HG03196 (cell line): Measurements from ENCODE around the gene OSER1.
"Not testable (repeated sequence)": the region's sequence is repeated elsewhere in the genome, so short reads cannot be mapped to it uniquely, and the experiment has no call there.

ENCODE experiments used
- ATAC-seq: cut with Tn5 transposase; IDR thresholded peaks from one replicate; pipeline ENCODE4 v1.9.1; 2021; ENCODE audit not compliant: unreplicated experiment

OSER1 gene

GRCh38 chr20:44204156-44204831, 6.3 kb downstream of the OSER1 start:
- ATAC-seq: no peak

GRCh38 chr20:44203161-44203560, 7.4 kb downstream of the OSER1 start:
- no peak for ATAC-seq

GRCh38 chr20:44200983-44201382, 9.6 kb downstream of the OSER1 start:
- no peak for ATAC-seq

GRCh38 chr20:44200371-44200770, 10.2 kb downstream of the OSER1 start:
- ATAC-seq: no peak

GRCh38 chr20:44199877-44200276, 10.7 kb downstream of the OSER1 start:
- ATAC-seq: no peak

GRCh38 chr20:44198872-44199271, 11.7 kb downstream of the OSER1 start:
- ATAC-seq: no peak

GRCh38 chr20:44196271-44196670, 14.3 kb downstream of the OSER1 start:
- no peak for ATAC-seq

- no peak for ATAC-seq
These were observed 15.0 kb downstream of the OSER1 start for GRCh38 chr20:44195605-44196004.

GRCh38 chr20:44193801-44194200, 16.8 kb downstream of the OSER1 start:
- no peak for ATAC-seq

GRCh38 chr20:44191640-44192039, 18.9 kb downstream of the OSER1 start:
- not testable (repeated sequence) for ATAC-seq

- ATAC-seq: not testable (repeated sequence)
These were observed 20.2 kb downstream of the OSER1 start for GRCh38 chr20:44190197-44190852.

- no peak for ATAC-seq
These were observed 21.8 kb downstream of the OSER1 start for GRCh38 chr20:44188752-44189151.

- no peak for ATAC-seq
These were observed 22.5 kb downstream of the OSER1 start for GRCh38 chr20:44187772-44188709.

- ATAC-seq: no peak
These were observed 23.4 kb downstream of the OSER1 start, which contains the start of gene JPH2 for GRCh38 chr20:44187054-44187771. TSS of gene JPH2 (minus strand) at chr20:44187188. CDS start at chr20:44186705, 483 bp downstream.

GRCh38 chr20:44186674-44187053, 23.9 kb downstream of the OSER1 start:
- no peak for ATAC-seq

- ATAC-seq: no peak
These were observed 24.4 kb downstream of the OSER1 start for GRCh38 chr20:44186201-44186600.

GRCh38 chr20:44185574-44185973, 25.0 kb downstream of the OSER1 start:
- ATAC-seq: no peak

- ATAC-seq: no peak
These were observed 27.3 kb downstream of the OSER1 start for GRCh38 chr20:44183282-44183681.

GRCh38 chr20:44182863-44183262, 27.7 kb downstream of the OSER1 start:
- no peak for ATAC-seq

GRCh38 chr20:44182135-44182765, 28.3 kb downstream of the OSER1 start:
- ATAC-seq: no peak
